Peyer's patch (tissue), 4 donors: ENCODE data around the gene LRBA. TPM values are rescaled to one million over a fixed set of nuclear protein-coding genes. Genes with fewer than 3 reads are reported as not detected.

ENCODE experiments used
- DNase-seq, 3 donors: peaks; one replicate each; pipeline ENCODE4 v3.0.0-alpha.2; 2017 to 2019
- H3K27ac ChIP-seq, 4 donors: fragments of 200-600 bp; sonication (generic); one replicate each; pipeline ENCODE4 v1.5.1; 2016 to 2019
- H3K27me3 ChIP-seq, 2 donors: fragments of 200-600 bp; sonication (generic); one replicate each; pipeline ENCODE4 v1.5.1; 2019
- H3K36me3 ChIP-seq, 3 donors: fragments of 200-600 bp; sonication (generic); one replicate each; pipeline ENCODE4 v1.5.1; 2016 to 2019
- H3K4me1 ChIP-seq, 4 donors: fragments of 200-600 bp; sonication (generic); one replicate each; pipeline ENCODE4 v1.5.1; 2016 to 2019
- H3K4me3 ChIP-seq, 4 donors: fragments of 200-600 bp; sonication (generic); 1 replicate in 3 of 4; 2 replicates in 1 of 4; pipeline ENCODE4 v1.5.1; 2016 to 2019; ENCODE audit warnings: mild to moderate bottlenecking in 1 of 4
- H3K9me3 ChIP-seq, 4 donors: fragments of 200-600 bp; sonication (generic); one replicate each; pipeline ENCODE4 v1.5.1; 2016 to 2019; ENCODE audit warnings: mild to moderate bottlenecking in 1 of 4
- CTCF ChIP-seq, 6 experiments: fragments of 450-650 bp in 4 of 6; fragments of 200-600 bp in 2 of 6; sonication (generic) in 1 of 6; IDR thresholded peaks; one replicate each; pipeline ENCODE4 v1.5.1; 2017 to 2019; ENCODE audit warnings: antibody characterized with exemption in 6 of 6, mild to moderate bottlenecking in 3 of 6, moderate library complexity in 1 of 6
- POLR2A ChIP-seq, 2 donors: fragments of 450-650 bp; IDR thresholded peaks; one replicate each; pipeline ENCODE4 v1.5.1; 2017; ENCODE audit warnings: antibody characterized with exemption in 2 of 2, mild to moderate bottlenecking in 2 of 2, moderate library complexity in 2 of 2
- total RNA-seq, 4 donors: library from RNA; depleted of rRNA; stranded (reverse); fragments of >200 nt; gene quantifications; one replicate each; pipeline ENCODE4 v1.1.0, GENCODE V29; 2016

Gene LRBA
- total RNA-seq, 4 donors from 2014 or later: 71.5 to 120 (median 91.7) TPM

- no peaks in the 10 kb centered on the region for H3K27me3 ChIP-seq
- no peak for DNase-seq
- H3K9me3 ChIP-seq: no peaks in the 10 kb centered on the region
- TF ChIP-seq CTCF (IDR thresholded peaks at IDR 0.05) (no peak), POLR2A (IDR thresholded peaks at IDR 0.05) (no peak)
- H3K4me1 ChIP-seq: no peaks in the 10 kb centered on the region
- no peaks in the 10 kb centered on the region for H3K36me3 ChIP-seq
- no peak overlapping the region for H3K4me3 ChIP-seq
- no peak overlapping the region for H3K27ac ChIP-seq
These were observed 523.7 kb downstream of the LRBA start for GRCh38 chr4:150491132-150492049.

- Histone ChIP-seq H3K36me3 (no peaks in the 10 kb centered on the region), H3K4me3 (no peak overlapping the region), H3K27me3 (no peaks in the 10 kb centered on the region), H3K27ac (no peak overlapping the region), H3K4me1 (no peaks in the 10 kb centered on the region), H3K9me3 (no peaks in the 10 kb centered on the region)
- no peak for DNase-seq
- no peak for TF ChIP-seq POLR2A (IDR thresholded peaks at IDR 0.05)
- TF ChIP-seq CTCF (IDR thresholded peaks at IDR 0.05): no peak
These were observed 532.5 kb downstream of the LRBA start for GRCh38 chr4:150482581-150482980.

GRCh38 chr4:150479657-150480056, 535.4 kb downstream of the LRBA start:
- H3K4me3 ChIP-seq: no peak overlapping the region
- no peaks in the 10 kb centered on the region for H3K36me3 ChIP-seq
- DNase-seq: no peak
- TF ChIP-seq CTCF (IDR thresholded peaks at IDR 0.05) (no peak), POLR2A (IDR thresholded peaks at IDR 0.05) (no peak)
- no peaks in the 10 kb centered on the region for H3K4me1 ChIP-seq
- H3K27ac ChIP-seq: no peak overlapping the region
- no peaks in the 10 kb centered on the region for H3K27me3 ChIP-seq
- no peaks in the 10 kb centered on the region for H3K9me3 ChIP-seq

GRCh38 chr4:150477869-150478268, 537.2 kb downstream of the LRBA start:
- Histone ChIP-seq H3K9me3 (no peaks in the 10 kb centered on the region), H3K36me3 (no peaks in the 10 kb centered on the region), H3K4me3 (no peak overlapping the region), H3K4me1 (no peaks in the 10 kb centered on the region), H3K27me3 (no peaks in the 10 kb centered on the region), H3K27ac (no peak overlapping the region)
- no peak for TF ChIP-seq CTCF (IDR thresholded peaks at IDR 0.05)
- TF ChIP-seq POLR2A (IDR thresholded peaks at IDR 0.05): no peak
- DNase-seq: no peak

GRCh38 chr4:150476776-150477175, 538.3 kb downstream of the LRBA start:
- TF ChIP-seq CTCF (IDR thresholded peaks at IDR 0.05): no peak
- no peak for TF ChIP-seq POLR2A (IDR thresholded peaks at IDR 0.05)
- no peak overlapping the region for H3K4me3 ChIP-seq
- no peaks in the 10 kb centered on the region for H3K9me3 ChIP-seq
- no peak for DNase-seq
- H3K27ac ChIP-seq: no peak overlapping the region
- no peaks in the 10 kb centered on the region for H3K4me1 ChIP-seq
- no peaks in the 10 kb centered on the region for H3K36me3 ChIP-seq
- no peaks in the 10 kb centered on the region for H3K27me3 ChIP-seq
